ENCODE results near the gene KLF4. TPM values are rescaled to one million over a fixed set of nuclear protein-coding genes. Genes with fewer than 3 reads are reported as not detected.

Gene KLF4
- total RNA-seq, 1 experiment from 2014 or later, result 3.7 TPM

DNA sequence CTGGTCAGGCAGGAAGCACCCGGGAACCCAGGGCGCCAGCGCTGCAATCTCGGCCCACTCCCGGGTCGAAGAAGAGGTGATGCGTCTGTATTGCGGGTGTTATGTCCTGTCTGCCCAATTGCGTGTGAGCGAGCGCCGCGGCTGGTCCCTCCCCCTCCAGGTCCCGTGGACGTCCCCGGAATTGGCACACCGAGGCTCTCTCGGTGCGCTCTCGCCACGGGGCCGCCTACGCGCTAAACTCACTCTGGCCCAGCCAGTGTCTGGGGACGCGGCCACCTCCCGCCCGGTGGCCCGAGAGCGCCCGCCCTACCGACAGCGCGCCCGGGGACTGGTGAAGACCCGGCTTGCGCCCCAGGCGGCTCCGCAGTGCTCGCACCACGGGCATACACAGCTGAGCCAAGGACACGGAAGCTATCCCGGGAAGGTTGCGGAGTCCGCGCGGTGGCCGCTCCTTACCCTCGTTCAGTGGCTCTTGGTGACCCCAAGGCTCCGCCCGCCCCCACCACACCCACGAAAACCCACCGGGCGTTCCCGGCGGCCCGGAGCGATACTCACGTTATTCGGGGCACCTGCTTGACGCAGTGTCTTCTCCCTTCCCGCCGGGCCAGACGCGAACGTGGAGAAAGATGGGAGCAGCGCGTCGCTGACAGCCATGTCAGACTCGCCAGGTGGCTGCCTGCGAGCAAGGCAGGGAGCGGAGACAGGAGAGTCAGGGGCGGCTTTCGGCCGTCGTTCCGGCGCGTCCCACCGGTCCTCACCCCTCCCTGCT is 1.0 kb downstream of the KLF4 start:
- DNase-seq (ENCODE audit: low read depth), result no peak

DNA sequence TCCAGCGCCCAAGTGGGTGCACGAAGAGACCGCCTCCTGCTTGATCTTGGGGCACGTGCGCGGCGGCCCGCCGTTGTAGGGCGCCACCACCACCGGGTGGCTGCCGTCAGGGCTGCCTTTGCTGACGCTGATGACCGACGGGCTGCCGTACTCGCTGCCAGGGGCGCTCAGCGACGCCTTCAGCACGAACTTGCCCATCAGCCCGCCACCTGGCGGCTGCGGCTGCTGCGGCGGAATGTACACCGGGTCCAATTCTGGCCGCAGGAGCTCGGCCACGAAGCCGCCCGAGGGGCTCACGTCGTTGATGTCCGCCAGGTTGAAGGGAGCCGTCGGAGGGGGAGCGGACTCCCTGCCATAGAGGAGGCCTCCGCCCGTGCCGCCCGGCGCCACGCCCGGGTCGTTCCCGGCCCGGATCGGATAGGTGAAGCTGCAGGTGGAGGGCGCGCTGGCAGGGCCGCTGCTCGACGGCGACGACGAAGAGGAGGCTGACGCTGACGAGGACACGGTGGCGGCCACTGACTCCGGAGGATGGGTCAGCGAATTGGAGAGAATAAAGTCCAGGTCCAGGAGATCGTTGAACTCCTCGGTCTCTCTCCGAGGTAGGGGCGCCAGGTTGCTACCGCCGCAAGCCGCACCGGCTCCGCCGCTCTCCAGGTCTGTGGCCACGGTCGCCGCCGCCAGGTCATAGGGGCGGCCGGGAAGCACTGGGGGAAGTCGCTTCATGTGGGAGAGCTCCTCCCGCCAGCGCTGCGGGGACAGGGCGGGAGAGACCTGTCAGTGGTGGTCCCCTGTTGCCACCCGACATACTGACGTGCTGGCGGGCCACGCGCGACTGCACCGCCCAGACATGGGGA is 1.8 kb downstream of the KLF4 start:
- no peak for DNase-seq (ENCODE audit: low read depth)

DNA sequence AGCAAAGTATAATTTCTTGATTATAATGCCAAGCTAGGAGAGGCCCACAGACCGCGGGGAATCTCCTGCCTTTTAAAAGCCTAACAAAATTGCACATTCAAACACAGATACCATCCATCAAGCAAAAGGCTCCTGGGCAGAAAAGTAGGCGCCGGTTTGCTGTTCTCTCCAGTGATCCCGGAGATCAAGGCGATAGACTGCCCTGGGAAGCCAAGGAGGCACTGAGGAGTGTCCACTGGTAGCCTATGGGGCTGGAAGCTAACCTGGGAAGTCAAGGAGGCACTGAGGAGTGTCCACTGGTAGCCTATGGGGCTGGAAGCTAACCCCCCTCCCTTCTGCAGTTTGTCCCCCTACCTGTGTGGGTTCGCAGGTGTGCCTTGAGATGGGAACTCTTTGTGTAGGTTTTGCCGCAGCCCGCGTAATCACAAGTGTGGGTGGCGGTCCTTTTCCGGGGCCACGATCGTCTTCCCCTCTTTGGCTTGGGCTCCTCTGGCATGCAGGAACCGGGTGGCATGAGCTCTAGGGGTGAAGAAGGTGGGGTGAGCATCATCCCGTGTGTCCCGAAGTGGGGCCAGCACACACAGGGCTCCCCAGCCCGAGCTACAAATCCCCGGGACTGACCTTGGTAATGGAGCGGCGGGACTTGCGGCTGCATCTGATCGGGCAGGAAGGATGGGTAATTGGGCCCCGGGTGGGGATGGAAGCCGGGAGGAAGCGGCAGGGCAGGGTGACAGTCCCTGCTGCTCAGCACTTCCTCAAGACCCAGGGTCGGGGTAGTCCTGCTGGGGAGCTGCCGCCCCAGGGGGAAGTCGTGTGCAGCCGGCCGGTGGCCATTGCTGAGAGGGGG is 2.7 kb downstream of the KLF4 start:
- no peak for DNase-seq (ENCODE audit: low read depth)

DNA sequence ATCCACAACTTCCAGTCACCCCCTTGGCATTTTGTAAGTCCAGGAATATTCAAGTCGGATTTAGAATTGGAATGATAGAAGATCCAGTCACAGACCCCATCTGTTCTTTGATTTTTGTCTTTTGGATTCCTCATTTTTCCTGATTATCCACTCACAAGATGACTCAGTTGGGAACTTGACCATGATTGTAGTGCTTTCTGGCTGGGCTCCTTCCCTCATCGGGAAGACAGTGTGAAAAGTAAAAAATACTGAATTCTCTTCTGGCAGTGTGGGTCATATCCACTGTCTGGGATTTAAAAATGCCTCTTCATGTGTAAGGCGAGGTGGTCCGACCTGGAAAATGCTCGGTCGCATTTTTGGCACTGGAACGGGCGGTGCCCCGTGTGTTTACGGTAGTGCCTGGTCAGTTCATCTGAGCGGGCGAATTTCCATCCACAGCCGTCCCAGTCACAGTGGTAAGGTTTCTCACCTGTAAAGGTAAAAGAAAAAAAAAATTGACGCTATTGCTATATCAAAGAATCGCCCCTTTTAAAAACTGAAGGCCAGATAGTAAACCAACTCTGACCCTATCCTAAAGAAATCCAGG is 4.0 kb downstream of the KLF4 start:
- no peak for DNase-seq (ENCODE audit: low read depth)

DNA sequence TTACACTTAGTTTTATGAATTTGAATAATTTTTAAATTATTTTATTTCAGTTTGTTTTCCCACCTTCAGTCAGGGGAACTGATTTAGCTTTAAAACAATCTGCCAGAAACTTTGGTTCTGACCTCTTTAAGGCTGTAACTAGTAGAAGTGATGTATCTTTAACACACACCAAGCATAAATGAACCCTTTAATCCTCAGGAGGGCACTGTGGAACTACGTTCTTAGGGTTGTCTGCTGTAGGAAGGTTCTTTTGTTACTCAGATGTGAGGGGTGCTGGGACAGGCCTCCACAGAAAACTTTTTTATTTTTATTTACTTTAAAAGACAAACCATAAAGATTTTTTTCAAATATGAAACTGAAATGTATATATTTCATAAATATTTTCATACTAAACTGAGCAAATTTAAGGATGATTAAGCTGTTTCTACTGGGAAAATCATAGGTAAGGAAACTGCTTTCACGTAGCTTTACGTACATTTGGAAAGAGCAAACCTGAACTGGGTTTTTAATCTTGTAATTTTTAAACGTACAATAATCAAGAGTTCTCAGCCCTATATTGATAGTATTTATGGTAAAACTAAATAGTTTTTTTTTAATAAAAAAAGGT is 5.3 kb downstream of the KLF4 start:
- peak; percentile 70 for DNase-seq (ENCODE audit: low read depth)

DNA sequence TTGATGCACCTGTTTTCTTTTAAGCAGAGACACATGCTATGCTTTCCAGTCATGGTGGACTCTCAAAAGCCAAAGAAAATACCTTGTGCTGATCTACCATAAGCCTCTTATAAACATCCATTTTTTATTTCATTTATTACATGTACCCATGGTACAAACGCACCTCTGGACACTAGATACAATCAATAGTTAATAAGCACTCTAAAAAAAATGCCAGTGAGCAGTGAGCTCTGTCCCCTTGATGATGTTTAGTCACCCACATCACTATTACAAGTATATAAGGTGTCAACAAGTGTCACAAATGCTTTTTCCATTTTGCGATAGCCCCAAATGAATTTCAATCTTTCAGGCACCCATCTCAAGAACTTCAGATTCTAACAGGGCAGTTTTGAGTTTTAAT is 5.9 kb downstream of the KLF4 start:
- DNase-seq (ENCODE audit: low read depth), result no peak

DNA sequence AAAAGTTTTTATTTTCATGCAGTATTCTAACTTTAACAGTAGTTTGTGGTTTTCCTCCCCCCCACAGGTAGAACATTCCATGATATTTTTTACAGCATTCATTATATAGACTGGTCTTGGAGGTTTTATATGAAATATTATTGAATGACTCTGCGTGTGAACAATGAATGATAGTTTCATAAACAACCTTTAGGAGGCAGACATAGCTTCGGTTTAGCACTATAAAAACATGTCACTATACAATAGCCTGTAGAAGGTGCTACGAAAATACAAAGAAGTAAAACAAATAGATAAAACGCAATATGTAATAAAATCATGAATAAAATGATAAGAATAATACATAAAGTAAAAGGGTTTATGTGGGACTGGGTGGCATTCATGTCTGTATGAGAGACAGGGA is 8.5 kb downstream of the KLF4 start:
- no peak for DNase-seq (ENCODE audit: low read depth)

DNA sequence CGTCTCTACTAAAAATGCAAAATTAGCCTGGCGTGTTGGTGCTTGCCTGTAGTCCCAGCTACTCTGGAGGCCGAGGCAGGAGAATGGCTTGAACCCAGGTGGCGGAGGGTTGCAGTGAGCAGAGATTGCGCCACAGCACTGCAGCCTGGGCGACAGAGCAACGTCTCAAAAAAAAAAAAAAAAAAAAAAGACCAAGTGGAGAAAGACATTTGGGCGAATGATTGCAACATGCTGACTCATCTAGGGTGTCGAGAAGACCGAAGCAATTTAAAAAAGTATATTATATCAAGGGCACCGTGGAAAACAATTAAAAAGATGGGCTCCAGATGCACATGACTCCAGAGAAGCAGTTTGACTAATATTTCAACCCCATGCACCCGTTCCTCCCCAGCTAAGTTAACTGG is 9.2 kb downstream of the KLF4 start:
- DNase-seq (ENCODE audit: low read depth), result peak; percentile 69

DNA sequence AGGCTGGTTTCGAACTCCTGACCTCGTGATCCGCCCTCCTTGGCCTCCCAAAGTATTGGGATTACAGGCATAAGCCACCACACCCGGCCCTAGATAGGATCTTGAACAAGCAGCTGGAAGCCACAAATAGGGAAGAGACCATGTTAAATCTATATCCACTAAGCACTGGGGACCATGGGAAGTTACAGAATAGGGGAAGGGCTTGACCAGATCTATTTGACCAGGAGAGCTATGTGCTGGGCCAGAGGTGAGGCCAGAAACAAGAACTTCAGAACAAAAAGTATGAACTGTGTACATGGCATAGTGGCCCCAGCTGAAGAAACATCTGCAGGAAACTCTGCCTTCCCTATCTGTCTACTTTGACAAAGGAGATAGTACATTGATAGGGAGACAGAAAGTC is 10.8 kb downstream of the KLF4 start:
- no peak for DNase-seq (ENCODE audit: low read depth)

DNA sequence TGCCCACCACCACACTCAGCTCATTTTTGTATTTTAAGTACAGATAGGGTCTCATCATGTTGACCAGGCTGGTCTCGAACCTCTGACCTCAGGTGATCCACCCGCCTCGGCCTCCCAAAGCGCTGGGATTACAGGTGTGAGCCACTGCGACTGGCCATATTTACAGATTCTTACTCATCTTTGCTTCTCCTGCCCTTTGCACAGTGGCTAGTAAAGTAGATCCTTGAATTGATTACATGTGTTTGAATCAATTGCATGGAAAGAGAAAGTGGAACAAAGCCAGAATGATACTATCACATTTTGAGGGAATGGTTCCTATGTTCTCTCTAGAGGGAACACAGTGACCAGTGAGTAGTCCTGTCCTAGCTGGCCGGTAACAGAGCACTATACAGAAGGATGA is 15.4 kb downstream of the KLF4 start:
- no peak for DNase-seq (ENCODE audit: low read depth)

DNA sequence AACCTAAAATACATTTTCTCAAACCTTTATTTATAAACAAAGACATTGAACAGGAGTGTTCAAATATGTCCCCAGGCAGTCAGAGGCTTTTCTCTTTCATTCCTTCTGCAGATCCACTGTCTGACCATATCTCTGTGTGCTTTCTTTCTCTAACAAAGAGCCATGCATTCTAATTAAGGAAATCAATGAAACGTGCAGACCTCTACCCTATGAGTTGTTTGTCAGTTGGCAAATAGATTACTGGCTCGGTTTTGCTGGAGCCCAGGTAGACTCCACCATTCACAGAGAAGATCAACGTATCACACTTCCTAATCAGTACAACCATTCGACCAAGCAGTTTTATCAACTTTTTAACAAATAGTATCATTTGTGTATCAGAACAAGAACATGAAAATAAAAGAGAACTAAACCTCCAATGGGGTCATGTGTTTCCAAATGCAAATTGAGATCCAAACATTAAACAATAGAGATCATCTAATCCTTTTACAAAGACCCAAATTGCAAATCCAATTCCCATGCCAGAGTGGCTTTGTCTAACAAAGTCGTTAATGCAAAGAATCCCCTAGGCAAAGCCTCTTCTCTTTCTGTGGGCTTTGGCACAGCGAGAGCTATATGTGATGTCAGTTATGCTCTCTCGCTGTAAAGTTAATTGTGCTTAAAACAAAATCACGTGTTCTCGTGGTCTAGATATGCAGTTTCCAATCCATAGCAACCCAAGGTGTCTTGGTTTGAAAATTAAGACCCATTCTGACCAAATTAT is 16.8 kb downstream of the KLF4 start:
- DNase-seq (ENCODE audit: low read depth), result no peak

DNA sequence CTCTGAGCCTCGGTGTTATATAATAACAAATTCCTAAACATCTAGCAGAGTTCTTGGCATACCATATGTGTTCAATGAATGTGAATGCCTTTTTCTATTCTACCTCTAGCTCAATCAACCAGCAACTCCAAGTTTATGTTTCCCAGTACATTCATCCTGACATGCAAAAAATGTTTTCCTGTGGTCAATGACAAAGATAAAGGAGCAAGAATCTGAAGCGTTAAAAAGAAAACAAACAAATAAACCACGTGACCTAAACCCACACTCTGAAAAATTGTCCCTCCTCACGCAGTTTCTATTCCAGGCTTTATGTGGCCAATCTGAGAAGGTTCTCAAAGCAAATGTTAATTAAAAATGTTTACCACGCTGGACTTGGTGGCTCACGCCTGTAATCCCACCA is 18.0 kb downstream of the KLF4 start:
- no peak for DNase-seq (ENCODE audit: low read depth)

DNA sequence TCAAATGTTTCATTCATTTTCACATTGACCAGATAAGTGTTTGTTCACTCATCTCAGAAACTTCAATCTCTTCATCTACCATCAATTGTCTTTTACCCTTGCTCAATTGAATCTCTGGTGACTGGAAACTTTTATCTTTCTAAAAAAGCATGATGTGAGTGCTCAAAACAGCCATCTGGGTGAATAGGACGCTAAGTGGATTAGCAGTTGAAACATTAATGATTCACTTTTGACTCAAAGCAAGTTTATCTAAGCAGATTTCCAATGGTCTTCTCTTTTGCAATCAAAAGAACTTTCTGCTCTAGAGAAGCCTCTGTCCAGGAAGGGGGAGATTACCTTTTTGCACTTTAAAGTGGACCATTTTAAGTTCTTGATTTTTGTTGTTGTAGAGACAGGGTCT is 22.2 kb downstream of the KLF4 start:
- no peak for DNase-seq (ENCODE audit: low read depth)

DNA sequence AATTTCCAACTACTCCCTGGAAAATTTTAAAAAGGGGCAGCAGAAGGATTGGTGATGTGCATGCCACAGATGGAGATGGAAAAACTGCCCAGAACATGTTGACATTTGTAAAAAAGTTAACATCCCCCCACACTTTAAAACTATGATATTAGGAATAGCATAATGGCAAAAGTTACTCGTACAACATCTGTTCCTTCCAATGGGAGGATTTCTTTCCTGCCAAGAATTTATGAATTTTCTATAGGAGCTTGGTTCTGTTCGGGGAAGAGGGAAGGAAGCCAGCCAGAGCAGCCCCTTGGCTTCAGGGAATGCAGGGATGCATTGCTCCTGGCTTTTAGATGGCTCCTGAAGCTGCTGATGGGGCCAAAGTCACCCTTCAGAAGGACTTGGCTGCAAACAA is 22.7 kb downstream of the KLF4 start:
- DNase-seq (ENCODE audit: low read depth), result no peak

DNA sequence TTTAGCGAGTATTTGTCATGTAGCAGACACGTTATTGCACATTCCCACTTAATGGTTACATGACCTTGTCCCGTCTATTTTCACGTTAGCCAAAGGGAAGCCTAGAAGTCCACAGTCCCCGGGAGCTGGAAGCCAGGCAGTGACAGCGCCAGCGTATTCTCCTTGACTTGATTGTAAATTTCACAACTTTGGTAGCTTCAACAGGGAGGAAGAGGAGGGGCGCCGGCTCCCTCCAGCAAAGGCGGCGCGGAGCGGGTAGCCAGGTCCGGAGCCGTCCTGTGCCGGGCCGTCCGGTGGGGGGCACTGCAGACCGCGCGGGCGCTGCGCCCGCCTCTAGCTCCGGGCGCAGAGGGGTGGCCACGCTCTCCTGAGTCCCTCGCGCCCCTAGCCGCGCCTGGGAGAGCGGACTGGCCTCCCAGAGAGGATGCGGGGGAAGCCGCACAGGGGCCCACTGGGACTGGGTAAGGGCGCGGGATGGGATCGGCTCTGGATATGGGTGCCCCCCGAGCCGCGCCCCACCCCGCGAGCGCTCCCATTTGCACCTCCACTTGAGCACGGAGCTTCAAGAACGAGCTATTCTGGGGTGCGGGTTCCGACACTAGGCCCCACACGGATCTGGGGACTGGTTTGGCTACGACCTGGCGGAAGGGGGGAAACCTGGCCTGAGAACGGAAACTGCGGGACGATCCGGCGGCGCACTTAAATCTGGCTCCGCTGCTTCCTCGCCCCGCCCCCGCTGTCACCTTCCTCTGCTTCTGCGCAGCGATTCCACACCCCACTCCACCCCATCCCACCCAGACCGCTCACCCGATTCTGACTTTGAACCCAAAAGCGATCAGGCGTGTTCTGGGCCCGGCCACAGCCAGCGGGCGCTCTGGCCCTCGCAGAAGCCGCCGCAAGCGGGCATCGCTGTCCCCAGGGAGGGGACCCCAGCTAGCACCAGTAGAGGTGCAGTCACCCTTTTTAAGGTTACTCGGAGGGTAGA is 23.8 kb downstream of the KLF4 start:
- DNase-seq (ENCODE audit: low read depth), result no peak

DNA sequence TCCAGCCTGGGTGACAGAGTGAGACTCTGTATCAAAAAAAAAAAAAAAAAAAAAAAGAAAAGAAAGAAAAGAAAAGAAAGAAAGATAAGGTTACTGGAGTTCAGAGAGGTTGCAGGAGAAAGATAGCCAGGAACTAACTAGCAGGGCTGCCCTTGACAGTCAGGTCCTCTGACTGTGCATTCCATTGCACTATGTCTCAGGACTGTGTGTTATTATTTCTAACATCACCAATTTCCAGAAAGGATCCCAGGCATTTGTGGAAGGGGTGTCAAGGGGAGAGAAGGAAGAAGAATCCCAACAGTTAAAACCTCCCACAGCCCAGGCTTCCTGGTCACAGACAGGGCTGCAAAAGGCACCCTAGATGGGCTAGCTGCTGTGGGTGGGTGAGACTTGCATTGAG is 25.1 kb downstream of the KLF4 start:
- DNase-seq (ENCODE audit: low read depth), result no peak

DNA sequence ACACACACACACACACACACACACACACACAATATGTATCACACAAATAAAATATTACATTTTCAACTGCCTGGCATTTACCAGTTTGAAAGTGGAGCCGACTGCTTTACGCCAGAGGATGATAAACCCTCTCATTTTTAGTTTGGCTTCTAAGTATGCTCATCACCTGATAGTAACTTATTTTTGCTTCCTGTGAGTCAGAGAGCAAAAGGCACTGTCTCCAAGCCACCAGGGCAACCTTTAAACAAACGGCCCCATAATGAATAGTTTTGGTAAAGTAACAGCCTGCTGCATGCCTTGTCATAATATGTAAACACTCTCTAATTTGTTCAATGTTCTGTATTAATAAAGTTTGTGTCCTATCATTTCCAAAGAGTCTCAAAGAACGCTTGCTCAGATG is 26.9 kb downstream of the KLF4 start:
- peak; percentile 58 for DNase-seq (ENCODE audit: low read depth)

DNA sequence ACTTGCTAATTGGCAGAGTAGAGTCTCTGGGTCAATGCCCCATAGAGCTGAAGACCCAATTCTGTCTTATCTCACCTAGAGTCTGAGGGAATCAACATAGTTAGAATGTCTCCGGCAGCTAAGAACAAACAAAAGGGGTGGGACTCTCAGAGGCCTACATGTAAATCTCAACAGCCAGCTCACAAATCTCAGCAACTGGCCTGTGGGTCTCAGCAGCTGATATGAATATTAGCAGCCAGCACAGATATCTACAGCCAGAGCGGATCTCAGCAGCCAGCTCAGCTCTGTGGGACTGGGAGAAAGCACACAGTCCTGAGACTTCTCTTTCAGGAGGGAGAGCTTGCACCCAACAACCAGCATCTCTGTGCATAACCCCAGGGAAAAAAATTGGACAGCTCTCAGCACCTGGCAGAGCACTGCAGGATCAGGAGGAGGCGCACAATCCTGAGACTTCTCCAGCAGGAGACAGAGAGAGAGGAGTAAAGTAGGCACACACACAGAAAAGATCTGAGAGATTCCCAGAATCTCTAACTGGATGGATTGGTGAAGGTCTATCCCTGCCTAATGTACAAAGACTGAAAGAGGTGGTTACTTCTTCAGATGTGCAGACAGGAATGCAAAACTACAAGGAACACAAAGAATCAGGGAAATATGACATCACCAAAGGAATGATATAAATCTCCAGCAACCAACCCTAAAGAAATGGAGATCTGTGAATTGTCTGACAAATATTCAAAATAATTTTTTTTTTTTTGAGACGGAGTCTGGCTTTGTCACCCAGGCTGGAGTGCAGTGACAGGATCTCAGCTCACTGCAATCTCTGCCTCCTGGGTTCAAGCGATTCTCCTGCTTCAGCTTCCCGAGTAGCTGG is 29.2 kb downstream of the KLF4 start:
- DNase-seq (ENCODE audit: low read depth), result no peak
